Cardiac muscle cell (in vitro differentiated cells and primary cell): ENCODE measurements around the gene LSM14B. TPM values are rescaled to one million over a fixed set of nuclear protein-coding genes. Genes with fewer than 3 reads are reported as not detected.
A peak's percentile ranks its signal among the peaks of the same experiment; 100 is the strongest.

Experiments used
- DNase-seq, 2 donors: peaks; one replicate each; pipeline versions ENCODE4 v3.0.0 to v3.0.0-alpha.2; 2010 to 2017; ENCODE audit warnings: low read depth in 1 of 2, low spot score in 1 of 2
- H3K27ac ChIP-seq: fragments of 200-600 bp; sonication (generic); 2 replicates; pipeline ENCODE4 v1.5.1; 2016
- H3K27me3 ChIP-seq: fragments of 200-600 bp; sonication (generic); 2 replicates; pipeline ENCODE4 v1.6.0; 2016; ENCODE audit warnings: control low read depth
- H3K36me3 ChIP-seq: fragments of 200-600 bp; sonication (generic); 2 replicates; pipeline ENCODE4 v1.5.1; 2016; ENCODE audit warnings: control low read depth
- H3K4me1 ChIP-seq: fragments of 200-600 bp; sonication (generic); 2 replicates; pipeline ENCODE4 v1.8.1; 2017; ENCODE audit warnings: low read depth, mild to moderate bottlenecking, mixed run types
- H3K4me3 ChIP-seq: fragments of 200-600 bp; sonication (generic); 2 replicates; pipeline ENCODE4 v1.5.1; 2016; ENCODE audit warnings: mild to moderate bottlenecking
- H3K9me3 ChIP-seq: fragments of 200-600 bp; sonication (generic); 2 replicates; pipeline ENCODE4 v1.5.1; 2017; ENCODE audit warnings: low read depth, mild to moderate bottlenecking, control low read depth
- polyA plus RNA-seq: library from polyadenylated mRNA; unstranded; fragments of >200 nt; fragmentation: Nextera tagmentation; extraction: Ambion mirVana; gene quantifications from 2 replicates; pipeline ENCODE4 v1.2.1, GENCODE V29; 2016
- total RNA-seq: library from RNA; depleted of rRNA; stranded (reverse); fragments of >200 nt; gene quantifications from 2 replicates; pipeline ENCODE4 v1.2.3, GENCODE V29; 2016
- TF ChIP-seq, protein P1 (sequence below): IDR thresholded peaks from 2 replicates; pipeline ENCODE4 v1.5.1; 2012; ENCODE audit warnings: low read depth, mild to moderate bottlenecking, low read length

Gene LSM14B
- total and polyA plus RNA-seq, 2 experiments from 2014 or later: 6.5 to 71.8 TPM

DNA sequence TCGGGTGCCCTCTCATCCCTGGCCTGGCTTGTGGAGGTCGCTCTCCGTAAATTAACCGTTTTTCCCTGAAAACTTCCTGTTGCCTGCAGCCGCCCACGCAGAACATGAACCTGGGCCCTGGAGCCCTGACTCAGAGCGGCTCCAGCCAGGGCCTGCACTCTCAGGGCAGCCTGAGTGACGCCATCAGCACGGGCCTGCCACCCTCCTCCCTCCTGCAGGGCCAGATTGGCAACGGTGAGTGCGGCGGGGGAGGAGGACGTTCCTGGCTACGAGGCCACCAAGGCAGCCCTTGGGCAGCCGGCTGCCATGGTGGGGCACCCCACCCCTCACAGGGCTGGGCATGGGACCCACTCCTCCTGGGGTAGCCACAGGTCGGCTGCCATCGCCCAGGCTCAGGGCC lies 39.1 kb downstream of the LSM14B start:
- Histone ChIP-seq H3K9me3 (no peaks in the 10 kb centered on the region), H3K27me3 (no peaks in the 10 kb centered on the region), H3K4me3 (no peak overlapping the region), H3K27ac (no peak overlapping the region), H3K36me3 (peaks cover 34% of the 10 kb centered on the region), H3K4me1 (peaks cover 7% of the 10 kb centered on the region)
- TF ChIP-seq, protein P1, sequence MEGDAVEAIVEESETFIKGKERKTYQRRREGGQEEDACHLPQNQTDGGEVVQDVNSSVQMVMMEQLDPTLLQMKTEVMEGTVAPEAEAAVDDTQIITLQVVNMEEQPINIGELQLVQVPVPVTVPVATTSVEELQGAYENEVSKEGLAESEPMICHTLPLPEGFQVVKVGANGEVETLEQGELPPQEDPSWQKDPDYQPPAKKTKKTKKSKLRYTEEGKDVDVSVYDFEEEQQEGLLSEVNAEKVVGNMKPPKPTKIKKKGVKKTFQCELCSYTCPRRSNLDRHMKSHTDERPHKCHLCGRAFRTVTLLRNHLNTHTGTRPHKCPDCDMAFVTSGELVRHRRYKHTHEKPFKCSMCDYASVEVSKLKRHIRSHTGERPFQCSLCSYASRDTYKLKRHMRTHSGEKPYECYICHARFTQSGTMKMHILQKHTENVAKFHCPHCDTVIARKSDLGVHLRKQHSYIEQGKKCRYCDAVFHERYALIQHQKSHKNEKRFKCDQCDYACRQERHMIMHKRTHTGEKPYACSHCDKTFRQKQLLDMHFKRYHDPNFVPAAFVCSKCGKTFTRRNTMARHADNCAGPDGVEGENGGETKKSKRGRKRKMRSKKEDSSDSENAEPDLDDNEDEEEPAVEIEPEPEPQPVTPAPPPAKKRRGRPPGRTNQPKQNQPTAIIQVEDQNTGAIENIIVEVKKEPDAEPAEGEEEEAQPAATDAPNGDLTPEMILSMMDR: no peak
- DNase-seq: peak in 1 of 2 donors; percentile 89

DNA sequence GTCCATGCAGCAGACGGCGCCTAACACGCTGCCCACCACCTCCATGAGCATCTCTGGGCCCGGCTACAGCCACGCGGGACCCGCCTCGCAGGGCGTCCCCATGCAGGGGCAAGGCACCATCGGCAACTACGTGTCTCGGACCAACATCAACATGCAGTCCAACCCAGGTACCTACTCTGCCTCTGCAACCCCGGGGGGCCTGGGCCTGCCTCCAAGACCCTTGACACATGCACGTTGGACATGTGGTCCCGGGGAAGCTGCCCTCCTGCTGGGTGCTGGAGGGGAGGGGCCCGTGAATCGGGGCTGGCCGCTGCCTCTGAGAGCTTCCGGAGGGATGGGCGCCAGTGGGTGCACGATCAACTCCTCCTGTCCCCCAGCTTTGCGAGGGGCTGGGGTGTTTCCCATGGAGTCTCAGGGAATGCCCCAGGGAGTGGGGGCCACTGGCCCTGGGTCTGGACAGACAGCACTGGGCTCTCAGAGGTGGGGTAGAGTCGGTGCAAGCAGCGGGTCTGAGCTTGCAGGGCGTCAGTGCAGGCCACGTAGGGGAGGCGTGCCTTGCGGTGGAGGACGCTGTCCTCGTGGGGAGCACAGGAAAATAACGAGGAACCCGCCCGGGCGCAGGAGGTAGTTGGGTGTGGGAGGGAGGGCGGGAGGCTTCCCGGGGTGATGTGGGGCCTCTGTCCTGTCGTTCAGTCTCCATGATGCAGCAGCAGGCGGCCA lies 40.6 kb downstream of the LSM14B start:
- H3K36me3 ChIP-seq: peaks cover 35% of the 10 kb centered on the region
- no peak overlapping the region for H3K27ac ChIP-seq

DNA sequence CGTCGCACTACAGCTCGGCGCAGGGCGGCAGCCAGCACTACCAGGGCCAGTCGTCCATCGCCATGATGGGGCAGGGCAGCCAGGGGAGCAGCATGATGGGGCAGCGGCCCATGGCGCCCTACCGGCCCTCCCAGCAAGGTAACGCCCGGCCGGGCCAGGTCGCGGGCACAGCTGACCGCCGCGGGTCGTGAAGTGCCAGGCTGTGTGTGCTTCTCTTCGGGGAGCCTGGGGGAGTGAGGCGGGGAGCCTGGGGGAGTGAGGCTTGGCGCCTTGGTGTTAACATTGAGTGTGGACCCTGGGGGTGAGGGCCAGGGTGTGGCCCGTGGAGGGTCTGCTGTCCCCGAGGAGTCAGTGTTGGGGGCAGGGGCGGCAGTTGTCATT lies 41.2 kb downstream of the LSM14B start:
- TF ChIP-seq, protein P1: no peak
- Histone ChIP-seq H3K27ac (no peak overlapping the region), H3K4me1 (no peaks in the 10 kb centered on the region), H3K9me3 (no peaks in the 10 kb centered on the region), H3K4me3 (no peak overlapping the region), H3K27me3 (no peaks in the 10 kb centered on the region), H3K36me3 (peaks cover 35% of the 10 kb centered on the region)
- no peak for DNase-seq

More for the DNA sequence above, 40.6 kb downstream of the LSM14B start:
- no peak for DNase-seq
- TF ChIP-seq, protein P1: no peak
- Histone ChIP-seq H3K9me3 (no peaks in the 10 kb centered on the region), H3K27me3 (no peaks in the 10 kb centered on the region), H3K4me3 (no peak overlapping the region), H3K4me1 (no peaks in the 10 kb centered on the region)

DNA sequence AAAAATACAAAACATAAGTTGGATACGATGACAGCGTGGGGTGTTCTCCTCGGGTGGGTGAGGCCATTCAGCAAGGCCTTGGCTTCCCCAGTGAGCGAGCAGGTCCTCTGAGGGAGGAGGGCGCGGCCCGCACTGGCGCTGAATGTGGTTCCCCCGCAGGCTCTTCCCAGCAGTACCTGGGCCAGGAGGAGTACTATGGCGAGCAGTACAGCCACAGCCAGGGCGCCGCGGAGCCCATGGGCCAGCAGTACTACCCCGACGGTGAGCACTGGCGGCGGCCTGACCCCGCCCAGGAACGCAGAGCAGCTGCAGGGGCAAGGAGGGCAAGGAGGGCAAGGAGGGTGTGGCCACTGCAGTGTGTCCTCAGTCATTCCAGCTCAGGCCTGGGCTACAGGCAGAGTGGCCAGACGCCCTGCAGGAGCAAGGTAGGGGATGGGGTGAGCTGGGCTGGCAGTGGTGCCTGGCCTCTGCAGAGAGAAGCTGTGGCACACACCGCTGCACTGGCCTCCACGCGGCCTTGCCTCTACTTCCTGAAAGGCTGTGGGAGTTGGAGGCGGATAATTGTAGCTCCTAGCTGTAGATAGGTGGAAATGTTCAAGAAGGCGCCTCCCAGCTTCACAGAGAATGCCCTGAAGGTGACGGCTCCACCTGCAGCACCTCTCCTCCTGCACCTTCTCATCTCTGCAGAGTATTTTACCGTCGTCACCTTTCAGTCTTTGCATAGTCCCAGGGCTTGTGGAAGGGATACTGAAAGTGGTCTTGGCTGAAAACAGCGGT lies 41.9 kb downstream of the LSM14B start:
- TF ChIP-seq, protein P1: no peak
- H3K36me3 ChIP-seq: peaks cover 35% of the 10 kb centered on the region
- DNase-seq: no peak
- no peak overlapping the region for H3K27ac ChIP-seq
- H3K4me1 ChIP-seq: no peaks in the 10 kb centered on the region
- no peaks in the 10 kb centered on the region for H3K27me3 ChIP-seq
- no peak overlapping the region for H3K4me3 ChIP-seq
- no peaks in the 10 kb centered on the region for H3K9me3 ChIP-seq

DNA sequence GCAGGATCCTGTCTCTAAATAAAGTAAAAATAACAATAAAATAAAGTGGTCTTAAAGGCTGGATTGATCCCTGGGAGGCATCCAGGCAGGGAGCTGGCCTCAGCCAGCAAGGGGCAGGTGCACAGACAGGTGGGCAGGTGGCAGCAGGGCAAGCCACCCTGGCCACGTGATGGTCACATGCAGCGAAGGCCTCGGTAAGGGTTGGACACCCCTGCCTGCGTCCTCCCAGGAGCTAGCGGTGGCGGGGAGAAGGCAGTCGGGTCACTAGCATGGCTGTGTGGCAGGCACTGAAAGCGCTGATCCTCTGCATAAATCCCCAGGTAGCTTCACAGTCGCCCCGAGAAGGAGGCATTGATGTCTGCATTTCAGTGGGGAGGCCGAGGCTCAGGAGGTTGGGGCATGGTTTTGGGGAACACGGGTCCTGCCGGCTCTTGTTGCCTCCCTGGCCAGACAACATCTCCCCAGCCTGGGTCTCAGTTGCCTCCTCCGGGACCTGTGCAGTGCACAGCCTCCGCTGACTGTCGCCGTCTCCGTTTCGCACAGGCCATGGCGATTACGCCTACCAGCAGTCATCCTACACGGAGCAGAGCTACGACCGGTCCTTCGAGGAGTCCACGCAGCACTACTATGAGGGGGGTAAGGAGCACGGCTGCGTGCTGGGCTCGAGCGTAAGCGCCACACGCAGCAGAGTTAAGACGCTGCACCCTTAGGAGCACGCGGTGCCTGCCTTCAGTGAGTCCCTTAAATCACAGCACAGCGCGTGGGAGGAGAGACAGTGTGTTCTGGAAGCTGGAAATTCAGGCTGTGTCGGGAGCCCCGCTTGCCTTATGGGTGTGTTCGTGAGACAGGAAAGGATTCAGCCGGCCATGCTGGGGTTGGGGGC lies 42.8 kb downstream of the LSM14B start:
- Histone ChIP-seq H3K27ac (no peak overlapping the region), H3K36me3 (peaks cover 35% of the 10 kb centered on the region), H3K9me3 (no peaks in the 10 kb centered on the region), H3K4me3 (no peak overlapping the region), H3K27me3 (no peaks in the 10 kb centered on the region), H3K4me1 (no peaks in the 10 kb centered on the region)
- TF ChIP-seq, protein P1: no peak
- DNase-seq: no peak
